Neural cell (in vitro differentiated cells): ENCODE results near the gene RAB15. TPM values are rescaled to one million over a fixed set of nuclear protein-coding genes. Genes with fewer than 3 reads are reported as not detected.

Source experiments
- H2AFZ ChIP-seq: fragments of 200-600, 300-800 bp; sonication (generic), shearing (Covaris generic); 2 replicates; pipeline ENCODE4 v1.6.0; 2014; ENCODE audit warnings: low read depth, mild to moderate bottlenecking, antibody characterized with exemption, low read length, moderate library complexity
- H3F3A ChIP-seq: fragments of 200-600 bp; shearing (Covaris generic); 2 replicates; pipeline ENCODE4 v1.6.1; 2016; ENCODE audit warnings: mild to moderate bottlenecking, moderate library complexity, mixed read lengths, antibody characterized with exemption, low read length; ENCODE audit not compliant: insufficient read depth, poor library complexity, severe bottlenecking
- H3K27ac ChIP-seq: fragments of 200-600, 300-800 bp; sonication (generic), shearing (Covaris generic); 2 replicates; pipeline ENCODE4 v1.5.1; 2014; ENCODE audit warnings: mild to moderate bottlenecking, low read length, moderate library complexity
- H3K27me3 ChIP-seq: fragments of 300-800, 200-600 bp; sonication (generic), shearing (Covaris generic); 2 replicates; pipeline ENCODE4 v1.6.0; 2014; ENCODE audit warnings: mild to moderate bottlenecking, low read depth, low read length, moderate library complexity; ENCODE audit not compliant: insufficient read depth
- H3K36me3 ChIP-seq: fragments of 300-800, 200-600 bp; sonication (generic), shearing (Covaris generic); 2 replicates; pipeline ENCODE4 v1.5.1; 2014; ENCODE audit warnings: mild to moderate bottlenecking, antibody characterized with exemption, low read length, moderate library complexity; ENCODE audit not compliant: insufficient read depth
- H3K4me2 ChIP-seq: fragments of 300-800, 200-600 bp; sonication (generic), shearing (Covaris generic); 2 replicates; pipeline ENCODE4 v1.6.0; 2014; ENCODE audit warnings: mild to moderate bottlenecking, low read length
- H3K4me3 ChIP-seq: fragments of 300-800, 200-600 bp; sonication (generic), shearing (Covaris generic); 2 replicates; pipeline ENCODE4 v1.5.1; 2014; ENCODE audit warnings: mild to moderate bottlenecking, low read length, moderate library complexity
- H3K79me2 ChIP-seq: fragments of 200-600 bp; shearing (Covaris generic); replicated peaks from 2 replicates; pipeline ENCODE4 v1.6.0; 2014; ENCODE audit warnings: mild to moderate bottlenecking, low read length, moderate library complexity; ENCODE audit not compliant: insufficient read depth
- H3K9ac ChIP-seq: fragments of 300-800, 200-600 bp; sonication (generic), shearing (Covaris generic); 2 replicates; pipeline ENCODE4 v1.6.1; 2016; ENCODE audit warnings: mild to moderate bottlenecking, low read length, mixed read lengths
- H3K9me2 ChIP-seq: fragments of 200-600 bp; shearing (Covaris generic); 2 replicates; pipeline ENCODE4 v1.6.1; 2016; ENCODE audit warnings: mild to moderate bottlenecking, low read length, mixed read lengths; ENCODE audit not compliant: insufficient read depth
- H3K9me3 ChIP-seq: fragments of 200-600, 300-800 bp; sonication (generic), shearing (Covaris generic); 2 replicates; pipeline ENCODE4 v1.6.1; 2016; ENCODE audit warnings: mild to moderate bottlenecking, mixed run types, low read length, moderate library complexity, mixed read lengths
- H4K20me1 ChIP-seq: fragments of 200-600 bp; shearing (Covaris generic); 2 replicates; pipeline ENCODE4 v1.6.1; 2016; ENCODE audit warnings: mild to moderate bottlenecking, mixed run types; ENCODE audit not compliant: insufficient read depth
- EP300 ChIP-seq: fragments of 450-650 bp; conservative IDR thresholded peaks from 2 replicates; pipeline ENCODE4 v1.6.1; 2014; ENCODE audit warnings: antibody characterized with exemption, mild to moderate bottlenecking, moderate library complexity; ENCODE audit not compliant: poor library complexity, severe bottlenecking
- EZH2 ChIP-seq: fragments of 200-600, 300-800 bp; shearing (Covaris generic), sonication (generic); IDR thresholded peaks from 2 replicates; pipeline ENCODE4 v1.6.1; 2014; ENCODE audit warnings: antibody characterized with exemption, low read length, borderline replicate concordance, mild to moderate bottlenecking; ENCODE audit not compliant: insufficient read depth, poor library complexity, severe bottlenecking
- MXI1 ChIP-seq: fragments of 450-650 bp; conservative IDR thresholded peaks from 2 replicates; pipeline ENCODE4 v1.6.1; 2014; ENCODE audit warnings: antibody characterized with exemption, mild to moderate bottlenecking; ENCODE audit not compliant: poor library complexity, severe bottlenecking
- POLR2AphosphoS5 ChIP-seq: IDR thresholded peaks from 2 replicates; pipeline ENCODE4 v1.6.1; 2012
- RAD21 ChIP-seq: fragments of 450-650 bp; conservative IDR thresholded peaks from 2 replicates; pipeline ENCODE4 v1.6.1; 2014; ENCODE audit warnings: antibody characterized with exemption, mild to moderate bottlenecking, moderate library complexity
- SMC3 ChIP-seq: fragments of 450-650 bp; conservative IDR thresholded peaks from 2 replicates; pipeline ENCODE4 v1.6.1; 2014; ENCODE audit warnings: antibody characterized with exemption, mild to moderate bottlenecking, moderate library complexity; ENCODE audit not compliant: poor library complexity
- TAF1 ChIP-seq: IDR thresholded peaks from 2 replicates; pipeline ENCODE4 v1.6.1; 2012; ENCODE audit warnings: low read depth
- polyA plus RNA-seq: library from polyadenylated mRNA; depleted of rRNA; stranded (reverse); fragments of >200 nt; gene quantifications from 2 replicates; pipeline ENCODE4 v1.2.3, GENCODE V29; 2014
- TF ChIP-seq, protein P1 (sequence below): fragments of 450-650 bp; IDR thresholded peaks from 2 replicates; pipeline ENCODE4 v1.5.1; 2014; ENCODE audit warnings: antibody characterized with exemption, mild to moderate bottlenecking, moderate library complexity; ENCODE audit not compliant: poor library complexity, severe bottlenecking
- TF ChIP-seq, protein P2 (sequence below): IDR thresholded peaks from 2 replicates; pipeline ENCODE4 v1.6.1; 2012; ENCODE audit warnings: borderline replicate concordance

The RAB15 gene
- polyA plus RNA-seq, 1 donor from 2014 or later, result 42.0 TPM

- TF ChIP-seq RAD21 (no peak), MXI1 (no peak), EZH2 (no peak), SMC3 (no peak), TAF1 (no peak), POLR2AphosphoS5 (no peak), EP300 (no peak)
- TF ChIP-seq, protein P1, sequence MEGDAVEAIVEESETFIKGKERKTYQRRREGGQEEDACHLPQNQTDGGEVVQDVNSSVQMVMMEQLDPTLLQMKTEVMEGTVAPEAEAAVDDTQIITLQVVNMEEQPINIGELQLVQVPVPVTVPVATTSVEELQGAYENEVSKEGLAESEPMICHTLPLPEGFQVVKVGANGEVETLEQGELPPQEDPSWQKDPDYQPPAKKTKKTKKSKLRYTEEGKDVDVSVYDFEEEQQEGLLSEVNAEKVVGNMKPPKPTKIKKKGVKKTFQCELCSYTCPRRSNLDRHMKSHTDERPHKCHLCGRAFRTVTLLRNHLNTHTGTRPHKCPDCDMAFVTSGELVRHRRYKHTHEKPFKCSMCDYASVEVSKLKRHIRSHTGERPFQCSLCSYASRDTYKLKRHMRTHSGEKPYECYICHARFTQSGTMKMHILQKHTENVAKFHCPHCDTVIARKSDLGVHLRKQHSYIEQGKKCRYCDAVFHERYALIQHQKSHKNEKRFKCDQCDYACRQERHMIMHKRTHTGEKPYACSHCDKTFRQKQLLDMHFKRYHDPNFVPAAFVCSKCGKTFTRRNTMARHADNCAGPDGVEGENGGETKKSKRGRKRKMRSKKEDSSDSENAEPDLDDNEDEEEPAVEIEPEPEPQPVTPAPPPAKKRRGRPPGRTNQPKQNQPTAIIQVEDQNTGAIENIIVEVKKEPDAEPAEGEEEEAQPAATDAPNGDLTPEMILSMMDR, result no peak
- TF ChIP-seq, protein P2, sequence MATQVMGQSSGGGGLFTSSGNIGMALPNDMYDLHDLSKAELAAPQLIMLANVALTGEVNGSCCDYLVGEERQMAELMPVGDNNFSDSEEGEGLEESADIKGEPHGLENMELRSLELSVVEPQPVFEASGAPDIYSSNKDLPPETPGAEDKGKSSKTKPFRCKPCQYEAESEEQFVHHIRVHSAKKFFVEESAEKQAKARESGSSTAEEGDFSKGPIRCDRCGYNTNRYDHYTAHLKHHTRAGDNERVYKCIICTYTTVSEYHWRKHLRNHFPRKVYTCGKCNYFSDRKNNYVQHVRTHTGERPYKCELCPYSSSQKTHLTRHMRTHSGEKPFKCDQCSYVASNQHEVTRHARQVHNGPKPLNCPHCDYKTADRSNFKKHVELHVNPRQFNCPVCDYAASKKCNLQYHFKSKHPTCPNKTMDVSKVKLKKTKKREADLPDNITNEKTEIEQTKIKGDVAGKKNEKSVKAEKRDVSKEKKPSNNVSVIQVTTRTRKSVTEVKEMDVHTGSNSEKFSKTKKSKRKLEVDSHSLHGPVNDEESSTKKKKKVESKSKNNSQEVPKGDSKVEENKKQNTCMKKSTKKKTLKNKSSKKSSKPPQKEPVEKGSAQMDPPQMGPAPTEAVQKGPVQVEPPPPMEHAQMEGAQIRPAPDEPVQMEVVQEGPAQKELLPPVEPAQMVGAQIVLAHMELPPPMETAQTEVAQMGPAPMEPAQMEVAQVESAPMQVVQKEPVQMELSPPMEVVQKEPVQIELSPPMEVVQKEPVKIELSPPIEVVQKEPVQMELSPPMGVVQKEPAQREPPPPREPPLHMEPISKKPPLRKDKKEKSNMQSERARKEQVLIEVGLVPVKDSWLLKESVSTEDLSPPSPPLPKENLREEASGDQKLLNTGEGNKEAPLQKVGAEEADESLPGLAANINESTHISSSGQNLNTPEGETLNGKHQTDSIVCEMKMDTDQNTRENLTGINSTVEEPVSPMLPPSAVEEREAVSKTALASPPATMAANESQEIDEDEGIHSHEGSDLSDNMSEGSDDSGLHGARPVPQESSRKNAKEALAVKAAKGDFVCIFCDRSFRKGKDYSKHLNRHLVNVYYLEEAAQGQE, result no peak
- Histone ChIP-seq H3F3A (no peaks in the 10 kb centered on the region), H3K36me3 (no peaks in the 10 kb centered on the region), H4K20me1 (no peaks in the 10 kb centered on the region), H3K9ac (no peak overlapping the region), H3K9me3 (no peaks in the 10 kb centered on the region), H3K4me3 (no peak overlapping the region), H3K27ac (no peak overlapping the region), H3K79me2 (no peaks in the 10 kb centered on the region), H2AFZ (no peak overlapping the region), H3K27me3 (no peaks in the 10 kb centered on the region), H3K9me2 (no peaks in the 10 kb centered on the region), H3K4me2 (no peak overlapping the region)
These were observed 3.5 kb downstream of the RAB15 start for GRCh38 chr14:64968651-64969050.

- no peaks in the 10 kb centered on the region for H3K9me3 ChIP-seq
- H2AFZ ChIP-seq, result no peak overlapping the region
- no peak overlapping the region for H3K9ac ChIP-seq
- no peak overlapping the region for H3K4me2 ChIP-seq
- no peaks in the 10 kb centered on the region for H3K27me3 ChIP-seq
- H3K79me2 ChIP-seq, result no peaks in the 10 kb centered on the region
- H3K4me3 ChIP-seq, result no peak overlapping the region
- H3F3A ChIP-seq, result no peaks in the 10 kb centered on the region
- no peak overlapping the region for H3K27ac ChIP-seq
- H4K20me1 ChIP-seq, result no peaks in the 10 kb centered on the region
- no peaks in the 10 kb centered on the region for H3K36me3 ChIP-seq
- TF ChIP-seq SMC3, result no peak
- no peak for TF ChIP-seq MXI1
- no peak for TF ChIP-seq EP300
- TF ChIP-seq TAF1, result no peak
- no peak for TF ChIP-seq RAD21
- TF ChIP-seq EZH2, result no peak
- TF ChIP-seq POLR2AphosphoS5, result no peak
- TF ChIP-seq, protein P1, result no peak
- TF ChIP-seq, protein P2, result no peak
- no peaks in the 10 kb centered on the region for H3K9me2 ChIP-seq
These were observed 4.0 kb downstream of the RAB15 start for GRCh38 chr14:64968167-64968566.
